HL-60 (cell line): ENCODE measurements around the gene MPG.

Experiments
- POLR2AphosphoS5 ChIP-seq: IDR thresholded peaks from 2 replicates; pipeline ENCODE4 v1.6.1; 2012; ENCODE audit warnings: low read depth
- SPI1 ChIP-seq: IDR thresholded peaks from 2 replicates; pipeline ENCODE4 v1.6.1; 2012; ENCODE audit warnings: low read depth, mild to moderate bottlenecking, borderline replicate concordance
- TF ChIP-seq, protein P1 (sequence below): IDR thresholded peaks from one replicate; pipeline ENCODE4 v1.5.1; 2011; ENCODE audit warnings: low read length, control low read depth, inconsistent platforms; ENCODE audit not compliant: insufficient read depth
- TF ChIP-seq, protein P2 (sequence below): IDR thresholded peaks from 2 replicates; pipeline ENCODE4 v1.6.1; 2012; ENCODE audit warnings: low read depth; ENCODE audit not compliant: insufficient replicate concordance

DNA sequence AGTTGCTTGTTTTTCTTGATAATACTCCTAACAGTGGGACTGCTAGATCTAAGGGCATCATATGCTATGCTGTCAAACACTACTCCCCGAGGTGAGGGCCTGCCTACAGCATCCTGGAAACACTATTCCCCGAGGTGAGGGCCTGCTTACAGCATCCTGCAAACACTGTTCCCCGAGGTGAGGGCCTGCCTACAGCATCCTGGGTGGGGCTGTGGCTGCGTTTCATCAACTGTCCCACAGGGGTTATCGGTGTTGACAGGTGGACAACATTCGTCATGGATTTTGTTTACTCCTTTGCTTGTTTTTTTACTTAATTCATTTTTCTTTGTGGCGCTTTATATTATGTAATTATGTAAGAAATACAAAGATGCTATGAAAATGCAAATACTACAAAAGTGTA is 38.0 kb downstream of the MPG start:
- TF ChIP-seq, protein P1, sequence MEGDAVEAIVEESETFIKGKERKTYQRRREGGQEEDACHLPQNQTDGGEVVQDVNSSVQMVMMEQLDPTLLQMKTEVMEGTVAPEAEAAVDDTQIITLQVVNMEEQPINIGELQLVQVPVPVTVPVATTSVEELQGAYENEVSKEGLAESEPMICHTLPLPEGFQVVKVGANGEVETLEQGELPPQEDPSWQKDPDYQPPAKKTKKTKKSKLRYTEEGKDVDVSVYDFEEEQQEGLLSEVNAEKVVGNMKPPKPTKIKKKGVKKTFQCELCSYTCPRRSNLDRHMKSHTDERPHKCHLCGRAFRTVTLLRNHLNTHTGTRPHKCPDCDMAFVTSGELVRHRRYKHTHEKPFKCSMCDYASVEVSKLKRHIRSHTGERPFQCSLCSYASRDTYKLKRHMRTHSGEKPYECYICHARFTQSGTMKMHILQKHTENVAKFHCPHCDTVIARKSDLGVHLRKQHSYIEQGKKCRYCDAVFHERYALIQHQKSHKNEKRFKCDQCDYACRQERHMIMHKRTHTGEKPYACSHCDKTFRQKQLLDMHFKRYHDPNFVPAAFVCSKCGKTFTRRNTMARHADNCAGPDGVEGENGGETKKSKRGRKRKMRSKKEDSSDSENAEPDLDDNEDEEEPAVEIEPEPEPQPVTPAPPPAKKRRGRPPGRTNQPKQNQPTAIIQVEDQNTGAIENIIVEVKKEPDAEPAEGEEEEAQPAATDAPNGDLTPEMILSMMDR, result no peak
- TF ChIP-seq, protein P2, sequence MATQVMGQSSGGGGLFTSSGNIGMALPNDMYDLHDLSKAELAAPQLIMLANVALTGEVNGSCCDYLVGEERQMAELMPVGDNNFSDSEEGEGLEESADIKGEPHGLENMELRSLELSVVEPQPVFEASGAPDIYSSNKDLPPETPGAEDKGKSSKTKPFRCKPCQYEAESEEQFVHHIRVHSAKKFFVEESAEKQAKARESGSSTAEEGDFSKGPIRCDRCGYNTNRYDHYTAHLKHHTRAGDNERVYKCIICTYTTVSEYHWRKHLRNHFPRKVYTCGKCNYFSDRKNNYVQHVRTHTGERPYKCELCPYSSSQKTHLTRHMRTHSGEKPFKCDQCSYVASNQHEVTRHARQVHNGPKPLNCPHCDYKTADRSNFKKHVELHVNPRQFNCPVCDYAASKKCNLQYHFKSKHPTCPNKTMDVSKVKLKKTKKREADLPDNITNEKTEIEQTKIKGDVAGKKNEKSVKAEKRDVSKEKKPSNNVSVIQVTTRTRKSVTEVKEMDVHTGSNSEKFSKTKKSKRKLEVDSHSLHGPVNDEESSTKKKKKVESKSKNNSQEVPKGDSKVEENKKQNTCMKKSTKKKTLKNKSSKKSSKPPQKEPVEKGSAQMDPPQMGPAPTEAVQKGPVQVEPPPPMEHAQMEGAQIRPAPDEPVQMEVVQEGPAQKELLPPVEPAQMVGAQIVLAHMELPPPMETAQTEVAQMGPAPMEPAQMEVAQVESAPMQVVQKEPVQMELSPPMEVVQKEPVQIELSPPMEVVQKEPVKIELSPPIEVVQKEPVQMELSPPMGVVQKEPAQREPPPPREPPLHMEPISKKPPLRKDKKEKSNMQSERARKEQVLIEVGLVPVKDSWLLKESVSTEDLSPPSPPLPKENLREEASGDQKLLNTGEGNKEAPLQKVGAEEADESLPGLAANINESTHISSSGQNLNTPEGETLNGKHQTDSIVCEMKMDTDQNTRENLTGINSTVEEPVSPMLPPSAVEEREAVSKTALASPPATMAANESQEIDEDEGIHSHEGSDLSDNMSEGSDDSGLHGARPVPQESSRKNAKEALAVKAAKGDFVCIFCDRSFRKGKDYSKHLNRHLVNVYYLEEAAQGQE, result no peak
- TF ChIP-seq POLR2AphosphoS5 (no peak), SPI1 (no peak)
